Gastroesophageal sphincter (tissue), 4 donors: Measurements from ENCODE around the gene SLC23A2. TPM values are rescaled to one million over a fixed set of nuclear protein-coding genes. Genes with fewer than 3 reads are reported as not detected.

Experiments used
- ATAC-seq: fragments of 150-250 bp; one replicate; pipeline ENCODE4 v1.9.1; 2016; ENCODE audit warnings: mild to moderate bottlenecking, moderate library complexity
- H3K27ac ChIP-seq, 4 donors: fragments of 200-600 bp; sonication (generic) in 3 of 4; 1 replicate in 3 of 4; 2 replicates in 1 of 4; pipeline ENCODE4 v1.5.1; 2016 to 2019
- H3K27me3 ChIP-seq: fragments of 200-600 bp; sonication (generic); one replicate; pipeline ENCODE4 v1.5.1; 2019
- H3K36me3 ChIP-seq, 2 donors: fragments of 200-600 bp; sonication (generic); one replicate each; pipeline ENCODE4 v1.5.1; 2019; ENCODE audit warnings: control low read depth in 1 of 2
- H3K4me1 ChIP-seq, 3 donors: fragments of 200-600 bp; sonication (generic); 1 replicate in 2 of 3; 2 replicates in 1 of 3; pipeline ENCODE4 v1.5.1; 2016 to 2019; ENCODE audit warnings: control low read depth in 2 of 3
- H3K4me3 ChIP-seq, 2 donors: fragments of 200-600 bp; sonication (generic); one replicate each; pipeline ENCODE4 v1.5.1; 2019; ENCODE audit warnings: mild to moderate bottlenecking in 1 of 2, moderate library complexity in 1 of 2
- H3K9me3 ChIP-seq, 3 donors: fragments of 200-600 bp; sonication (generic); one replicate each; pipeline ENCODE4 v1.5.1; 2017 to 2019; ENCODE audit warnings: control low read depth in 2 of 3
- CTCF ChIP-seq, 4 experiments: fragments of 200-600 bp in 2 of 4; fragments of 450-650 bp in 2 of 4; sonication (generic) in 1 of 4; IDR thresholded peaks; one replicate each; pipeline ENCODE4 v1.5.1; 2017 to 2019; ENCODE audit warnings: antibody characterized with exemption in 4 of 4, mild to moderate bottlenecking in 2 of 4, moderate library complexity in 2 of 4
- EP300 ChIP-seq: sonication (generic); formaldehyde crosslinking; IDR thresholded peaks from one replicate; pipeline ENCODE4 v1.6.1; 2017; ENCODE audit warnings: antibody characterized with exemption, mild to moderate bottlenecking
- POLR2A ChIP-seq, 2 donors: fragments of 450-650 bp; IDR thresholded peaks; one replicate each; pipeline ENCODE4 v1.6.1; 2017; ENCODE audit warnings: antibody characterized with exemption in 2 of 2, mild to moderate bottlenecking in 2 of 2, moderate library complexity in 1 of 2
- POLR2AphosphoS5 ChIP-seq: sonication (generic); formaldehyde crosslinking; IDR thresholded peaks from one replicate; pipeline ENCODE4 v1.6.1; 2017; ENCODE audit warnings: antibody characterized with exemption
- WGBS, 2 donors: methylation state at CpG; one replicate each; pipeline ENCODE4 v1.1.5; 2018; ENCODE audit warnings: low coverage in 1 of 2; 5-methylcytosine and 5-hydroxymethylcytosine counted together
- total RNA-seq, 4 donors: library from RNA; depleted of rRNA; stranded (reverse); fragments of >200 nt; gene quantifications; one replicate each; pipeline ENCODE4 v1.1.0, GENCODE V29; 2016

The SLC23A2 gene
- total RNA-seq, 4 donors from 2014 or later = 11.5 to 19.1 (median 15.1) TPM

- no peak overlapping the region for H3K4me3 ChIP-seq
- H3K27me3 ChIP-seq = no peaks in the 10 kb centered on the region
- TF ChIP-seq CTCF (IDR thresholded peaks at IDR 0.05) (no peak), EP300 (no peak), POLR2A (IDR thresholded peaks at IDR 0.05) (no peak), POLR2AphosphoS5 (no peak)
- ATAC-seq = no peak
- H3K36me3 ChIP-seq = no peaks in the 10 kb centered on the region
- H3K9me3 ChIP-seq = no peaks in the 10 kb centered on the region
- WGBS, 2 donors = 86 to 100% methylated on average over 1 of the region's 3 CpGs
- no peak overlapping the region for H3K27ac ChIP-seq
- peaks cover 0 to 12% (median 0%) of the 10 kb centered on the region in 3 donors for H3K4me1 ChIP-seq
These were observed 171.1 kb downstream of the SLC23A2 start for GRCh38 chr20:4830259-4830658.

GRCh38 chr20:4829514-4830215, 171.6 kb downstream of the SLC23A2 start:
- no peaks in the 10 kb centered on the region for H3K9me3 ChIP-seq
- no peaks in the 10 kb centered on the region for H3K36me3 ChIP-seq
- peak overlapping the region in 2 of 4 donors; percentile 35 to 47 for H3K27ac ChIP-seq
- TF ChIP-seq EP300 = no peak
- no peak for TF ChIP-seq CTCF (IDR thresholded peaks at IDR 0.05)
- TF ChIP-seq POLR2AphosphoS5 = no peak
- TF ChIP-seq POLR2A (IDR thresholded peaks at IDR 0.05) = no peak
- no peaks in the 10 kb centered on the region for H3K27me3 ChIP-seq
- ATAC-seq = peak; percentile 79
- 53 to 55% methylated on average over 3 of the region's 4 CpGs for WGBS, 2 donors
- peaks cover 0 to 10% (median 1%) of the 10 kb centered on the region in 3 donors for H3K4me1 ChIP-seq
- H3K4me3 ChIP-seq = no peak overlapping the region

- Histone ChIP-seq H3K9me3 (no peaks in the 10 kb centered on the region), H3K4me1 (peaks cover 0 to 17% (median 8%) of the 10 kb centered on the region in 3 donors), H3K27me3 (no peaks in the 10 kb centered on the region), H3K4me3 (no peak overlapping the region), H3K27ac (peak overlapping the region in 2 of 4 donors; percentile 35 to 47), H3K36me3 (no peaks in the 10 kb centered on the region)
- ATAC-seq = peak; percentile 45
- no peak for TF ChIP-seq EP300
- 86 to 87% methylated on average over 5 of the region's 14 CpGs for whole genome bisulfite sequencing, 2 donors
These were observed 172.3 kb downstream of the SLC23A2 start for GRCh38 chr20:4828830-4829513.

GRCh38 chr20:4821590-4821989, 179.7 kb downstream of the SLC23A2 start:
- peak overlapping the region in 1 of 2 donors; percentile 84 for H3K4me3 ChIP-seq

More at GRCh38 chr20:4821590-4821989, 179.7 kb downstream of the SLC23A2 start:
- Histone ChIP-seq H3K36me3 (no peaks in the 10 kb centered on the region), H3K9me3 (no peaks in the 10 kb centered on the region), H3K27ac (peak overlapping the region; percentile 8 to 86 (median 80)), H3K27me3 (no peaks in the 10 kb centered on the region), H3K4me1 (peaks cover 3 to 52% (median 29%) of the 10 kb centered on the region in 3 donors)
- WGBS, 2 donors = 78 to 88% methylated on average over 3 to 4 of the region's 5 CpGs
- TF ChIP-seq POLR2AphosphoS5 = no peak
- TF ChIP-seq CTCF (IDR thresholded peaks at IDR 0.05) = no peak
- no peak for TF ChIP-seq POLR2A (IDR thresholded peaks at IDR 0.05)
- no peak for TF ChIP-seq EP300
- ATAC-seq = no peak
